A549 (cell line): ENCODE data around the gene GNA12.

Experiments used
- CEBPB ChIP-seq, 2 experiments: fragments of >200 bp in 1 of 2; sonication (Bioruptor Twin) in 1 of 2; formaldehyde crosslinking in 1 of 2; IDR thresholded peaks; 2 replicates each; pipeline ENCODE4 v1.6.1; 2012 to 2016
- CTCF ChIP-seq: fragments of >200 bp; sonication (Bioruptor Twin); formaldehyde crosslinking; IDR thresholded peaks from 3 replicates; pipeline ENCODE4 v1.5.1; 2016
- EP300 ChIP-seq, 2 experiments: fragments of >200 bp; sonication (Bioruptor Twin); formaldehyde crosslinking; IDR thresholded peaks; 2 replicates in 1 of 2; 3 replicates in 1 of 2; pipeline ENCODE4 v1.6.1; 2016 to 2017
- ESRRA ChIP-seq: fragments of 150-350 bp; IDR thresholded peaks from 2 replicates; pipeline ENCODE4 v1.6.1; 2014; ENCODE audit warnings: mild to moderate bottlenecking, low read length, borderline replicate concordance
- FOSB ChIP-seq: fragments of 250-450 bp; sonication (Bioruptor Pico); IDR thresholded peaks from 2 replicates; pipeline ENCODE4 v1.5.0; 2020; ENCODE audit warnings: mild to moderate bottlenecking, moderate library complexity
- HEYL ChIP-seq: fragments of 250-450 bp; sonication (Bioruptor Pico); IDR thresholded peaks from 2 replicates; pipeline ENCODE4 v1.8.0; 2021; ENCODE audit warnings: mild to moderate bottlenecking, moderate library complexity
- NPAS2 ChIP-seq: fragments of 250-450 bp; sonication (Bioruptor Pico); IDR thresholded peaks from 2 replicates; pipeline ENCODE4 v1.8.0; 2022; ENCODE audit warnings: mild to moderate bottlenecking, moderate library complexity, borderline replicate concordance
- POLR2A ChIP-seq: IDR thresholded peaks from 2 replicates; pipeline ENCODE4 v1.6.1; 2012; ENCODE audit warnings: mild to moderate bottlenecking, low read length
- RCOR1 ChIP-seq: fragments of 150-350 bp; IDR thresholded peaks from 2 replicates; pipeline ENCODE4 v1.6.1; 2014; ENCODE audit warnings: antibody characterized with exemption, low read length, low read depth

- TF ChIP-seq CTCF (peak; percentile 49), EP300 (IDR thresholded peaks at IDR 0.05) (no peak), ESRRA (no peak), NPAS2 (CRISPR knock-in tag) (no peak), HEYL (CRISPR knock-in tag) (no peak), FOSB (no peak), RCOR1 (no peak), CEBPB (IDR thresholded peaks at IDR 0.05) (no peak), POLR2A (no peak)
Measured at GRCh38 chr7:2719007-2719406, 125.1 kb downstream of the GNA12 start.
